Islet precursor cell (in vitro differentiated cells): ENCODE data around the gene DPEP1.

Experiments used
- DNase-seq: peaks from one replicate; pipeline ENCODE4 v3.0.0-alpha.2; 2018

Gene DPEP1

DNA sequence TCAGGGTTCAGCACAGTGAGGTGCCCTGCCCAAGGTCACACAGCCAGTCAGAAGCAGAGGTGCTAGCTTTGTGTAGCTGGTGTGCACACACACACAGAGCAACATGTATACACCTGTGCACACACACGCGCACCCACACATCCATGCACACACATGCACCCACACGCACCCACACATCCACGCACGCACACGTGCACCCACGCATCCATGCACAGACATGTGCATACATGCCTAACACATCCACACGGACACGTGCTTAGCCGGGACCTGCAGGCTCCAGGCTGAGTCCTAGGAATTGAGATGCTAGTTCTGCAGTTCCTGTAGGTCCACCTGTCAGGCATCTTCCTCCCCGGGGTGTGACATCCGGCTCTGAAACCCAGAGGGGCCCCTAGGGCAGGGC, 13.0 kb upstream of the DPEP1 start:
- DNase-seq, result no peak

DNA sequence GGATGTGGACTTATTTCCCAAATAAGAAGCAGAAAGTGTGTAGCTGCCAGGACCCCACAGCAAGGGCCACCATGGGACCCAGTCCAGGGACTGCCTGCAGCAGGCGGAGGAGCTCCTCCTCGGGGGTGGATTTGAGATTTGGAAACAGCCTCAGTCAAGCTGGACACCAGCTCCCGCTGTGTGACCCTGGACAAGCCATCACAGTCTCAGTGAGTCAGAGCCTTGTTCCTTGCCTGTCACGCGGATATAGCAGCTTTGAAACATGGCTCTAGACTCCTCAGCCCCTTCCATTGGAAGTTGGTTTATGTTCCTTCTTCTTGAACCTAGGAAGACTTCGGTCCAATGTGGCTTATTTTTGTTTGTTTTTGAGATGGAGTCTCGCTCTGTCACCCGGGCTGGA, 12.5 kb upstream of the DPEP1 start:
- DNase-seq, result no peak

DNA sequence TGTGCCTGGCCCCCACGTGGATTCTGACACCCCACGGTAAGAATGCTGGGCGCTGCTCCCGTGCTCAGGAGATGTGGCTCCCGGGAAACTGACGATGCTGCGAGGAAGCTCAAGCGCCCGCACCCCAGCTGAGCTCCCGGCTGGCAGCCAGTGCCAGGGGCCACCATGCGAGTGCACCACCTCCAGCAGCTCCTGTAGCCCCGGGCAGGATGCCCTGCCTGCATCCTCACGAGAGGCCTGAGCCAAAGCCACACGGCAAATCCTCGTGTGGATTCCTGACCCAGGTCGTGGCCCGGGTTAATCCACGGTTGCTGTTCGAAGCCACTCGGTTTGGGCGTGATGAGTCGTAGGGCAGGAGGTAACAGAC, 11.6 kb upstream of the DPEP1 start:
- DNase-seq, result no peak

DNA sequence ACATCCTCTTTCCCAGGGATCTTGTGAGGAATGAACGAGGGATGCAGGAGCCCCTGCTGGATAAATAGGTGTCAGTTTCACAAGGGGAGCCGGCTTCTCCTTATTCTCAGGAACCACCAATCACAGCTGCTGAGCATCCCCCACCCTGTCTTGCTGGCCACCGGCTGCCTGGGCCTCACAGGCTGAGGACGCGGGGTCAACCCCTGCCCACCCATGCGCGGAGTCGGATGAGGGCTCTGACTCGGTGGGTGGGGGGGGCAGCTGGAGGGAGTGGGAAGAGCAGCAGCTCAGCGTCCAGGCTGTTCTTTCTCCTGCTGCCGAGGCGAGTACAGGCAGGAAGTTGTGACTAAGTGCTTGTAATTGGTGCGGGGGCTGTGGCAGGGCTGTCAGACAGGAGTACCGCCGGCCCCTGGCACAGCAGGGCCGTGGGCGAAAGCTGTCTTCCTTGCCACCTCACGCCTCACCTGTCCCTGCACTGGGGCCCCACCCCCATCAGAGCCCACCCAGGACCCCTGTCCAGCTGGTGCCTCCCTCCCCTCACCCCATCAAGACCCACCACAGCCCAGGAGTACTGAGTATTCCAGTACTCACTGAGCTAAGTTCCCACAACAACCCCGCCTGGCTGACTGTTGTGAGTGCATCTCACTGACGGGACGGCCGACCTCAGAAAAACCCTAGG, 11.0 kb upstream of the DPEP1 start:
- peak; percentile 95 for DNase-seq

DNA sequence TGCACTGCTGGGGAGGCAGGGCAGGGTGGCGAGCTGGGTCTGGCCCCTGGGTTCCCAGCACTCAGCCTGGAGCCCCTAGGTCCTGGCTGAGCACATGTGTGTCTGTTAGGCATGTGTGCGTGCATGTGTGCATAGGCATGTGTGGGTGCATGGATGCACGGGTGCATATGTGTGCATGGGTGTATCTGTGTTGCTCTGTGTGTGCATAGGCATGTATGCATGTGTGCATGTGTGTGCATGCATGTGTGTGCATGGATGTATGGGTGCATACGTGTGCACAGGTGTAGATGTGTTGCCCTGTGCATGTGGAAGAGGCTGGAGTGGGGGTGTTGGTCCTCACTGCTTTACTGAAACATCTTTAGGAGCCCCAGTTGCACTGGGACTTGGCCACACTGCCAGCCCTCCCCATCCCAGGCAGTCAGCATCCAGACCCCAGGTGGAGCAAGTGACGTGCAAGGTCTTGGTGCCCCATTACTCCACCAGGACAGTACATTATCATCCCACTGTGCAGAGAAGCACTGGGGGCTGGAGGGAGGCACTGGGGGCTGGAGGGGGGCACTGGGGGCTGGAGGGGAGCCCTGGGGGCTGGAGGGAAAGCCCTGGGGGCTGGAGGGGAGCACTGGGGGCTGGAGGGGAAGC, 10.4 kb upstream of the DPEP1 start:
- no peak for DNase-seq

DNA sequence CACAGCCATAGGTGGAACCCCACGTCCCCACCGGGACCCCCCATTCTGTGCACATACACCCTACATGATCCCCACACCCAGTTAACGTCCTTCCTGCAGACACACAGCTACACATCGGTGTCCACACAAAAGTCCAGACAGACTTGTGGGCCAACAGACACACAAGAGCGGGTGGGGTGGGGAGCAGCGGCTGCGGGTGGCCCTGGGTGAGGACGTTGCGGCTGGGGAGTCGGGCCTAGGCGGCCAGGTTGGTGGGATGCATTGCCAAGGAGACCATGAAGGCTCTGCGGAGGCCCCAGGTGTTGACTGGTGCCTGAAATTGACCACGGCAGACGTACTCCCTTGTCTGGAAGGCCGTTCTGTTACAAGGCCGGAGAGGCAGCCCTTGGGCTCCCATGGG, 8.7 kb upstream of the DPEP1 start:
- no peak for DNase-seq

DNA sequence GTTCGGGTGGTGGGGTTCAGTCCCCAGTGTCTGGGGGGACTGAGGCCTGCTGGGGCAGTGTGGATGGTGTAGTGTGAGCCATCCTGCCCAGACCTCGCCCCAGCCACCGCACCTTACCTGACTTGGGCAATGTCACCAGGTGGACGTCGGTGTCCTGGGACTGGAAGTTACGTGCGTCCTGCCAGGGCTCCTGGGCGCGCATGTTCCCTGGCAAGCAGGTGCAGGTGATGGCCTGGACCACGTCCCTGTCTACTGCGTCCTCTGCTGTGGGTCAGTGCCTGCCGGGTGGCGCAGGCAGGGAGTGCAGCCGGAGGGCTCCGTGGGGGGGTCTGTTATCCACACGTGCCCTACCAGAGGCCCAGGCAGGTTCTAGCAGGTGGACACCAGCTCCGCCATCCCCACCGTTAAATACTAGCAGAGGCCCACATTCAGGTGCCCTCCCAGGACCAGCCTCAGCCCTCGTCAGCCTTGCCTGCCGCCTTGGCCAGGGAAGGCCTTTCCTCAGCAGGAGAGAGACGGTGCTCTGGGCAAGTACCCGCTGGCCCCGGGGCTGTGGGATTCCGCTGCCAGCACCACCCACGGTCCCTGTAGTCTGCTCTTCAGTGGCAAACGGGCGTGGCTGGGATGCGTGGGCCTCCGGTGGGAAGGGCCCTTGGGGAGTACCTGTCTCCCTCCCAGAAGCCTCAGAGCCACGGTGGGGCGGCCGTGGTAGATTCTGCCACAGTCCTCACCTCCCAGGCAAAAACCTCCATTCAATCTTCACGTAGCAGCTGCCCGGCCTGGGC, 8.1 kb upstream of the DPEP1 start:
- no peak for DNase-seq

DNA sequence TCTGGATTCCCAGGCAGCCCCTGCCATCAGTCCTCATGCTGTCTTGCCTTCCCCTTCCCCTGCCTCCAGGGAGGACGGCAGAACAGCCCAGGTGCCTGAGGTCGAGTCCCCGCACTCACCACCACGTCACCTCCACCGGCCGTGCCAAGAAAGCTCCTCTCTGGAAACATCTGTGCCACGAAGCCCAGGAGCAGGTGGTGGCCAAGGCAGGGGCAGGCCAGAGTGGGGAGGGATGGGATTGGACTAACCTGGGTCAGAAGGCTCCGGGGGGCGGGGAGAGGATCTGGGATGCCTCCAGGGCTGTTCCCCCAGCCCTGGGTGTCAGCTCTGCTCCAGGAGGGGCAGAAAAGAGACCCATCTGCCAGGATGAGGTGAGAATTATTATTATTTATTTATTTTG, 7.4 kb upstream of the DPEP1 start:
- DNase-seq, result no peak

DNA sequence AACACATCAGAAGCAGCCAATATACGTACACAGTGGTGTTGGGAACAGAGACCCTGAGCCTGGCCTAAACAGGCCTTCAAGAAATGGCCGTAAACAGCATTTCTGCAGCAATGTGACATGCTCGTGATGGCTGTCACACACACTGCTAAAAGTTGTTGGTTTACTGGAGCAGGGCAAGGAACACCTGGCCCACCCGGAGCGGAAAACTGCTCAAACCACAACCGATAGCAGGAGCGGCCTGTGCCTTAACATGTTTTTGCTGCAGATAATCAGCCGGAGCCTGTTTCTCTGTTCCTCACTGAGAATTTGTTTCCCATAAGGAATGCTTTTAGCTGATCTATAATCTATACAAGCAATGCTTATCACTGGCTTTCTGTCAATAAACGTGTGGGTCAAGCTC, 6.0 kb upstream of the DPEP1 start:
- no peak for DNase-seq

DNA sequence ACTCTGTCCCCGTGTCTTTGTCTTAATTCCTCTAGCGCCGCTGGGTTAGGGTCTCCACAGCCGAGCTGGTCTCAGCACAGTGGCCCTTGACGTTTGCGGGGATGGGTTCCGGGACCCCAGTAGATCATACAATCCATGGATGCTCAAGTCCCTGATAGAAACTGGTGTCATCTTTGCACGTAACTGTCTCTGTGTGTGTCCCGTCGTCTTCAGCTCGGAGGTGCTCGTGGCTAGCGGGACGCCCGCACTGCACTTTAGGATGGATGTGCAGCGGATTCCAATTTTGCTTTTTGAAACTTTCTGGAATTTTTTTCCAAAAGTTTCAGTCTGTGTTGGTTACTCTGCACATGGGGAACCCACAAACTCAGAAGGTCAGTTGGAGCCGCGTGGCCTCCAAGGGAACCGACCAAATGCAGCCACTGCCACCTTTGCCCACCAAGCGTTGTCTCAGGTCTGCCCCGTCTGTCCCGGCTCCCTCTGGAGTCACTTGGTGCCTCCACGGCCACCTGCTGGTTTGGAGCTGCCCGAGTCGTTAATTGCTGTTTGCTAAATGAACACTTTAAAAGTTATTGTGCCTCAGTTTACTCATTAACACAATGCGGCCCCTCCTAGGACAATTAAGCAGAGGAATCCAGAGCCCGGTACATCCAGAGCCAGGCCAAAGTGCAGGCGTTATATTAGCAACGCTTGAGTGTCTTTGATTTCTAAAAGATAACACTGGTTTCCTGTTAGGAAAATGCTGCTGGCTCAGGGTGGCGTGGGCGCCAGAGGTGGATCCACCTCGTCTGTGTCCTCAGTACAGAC, 5.3 kb upstream of the DPEP1 start:
- DNase-seq, result no peak

DNA sequence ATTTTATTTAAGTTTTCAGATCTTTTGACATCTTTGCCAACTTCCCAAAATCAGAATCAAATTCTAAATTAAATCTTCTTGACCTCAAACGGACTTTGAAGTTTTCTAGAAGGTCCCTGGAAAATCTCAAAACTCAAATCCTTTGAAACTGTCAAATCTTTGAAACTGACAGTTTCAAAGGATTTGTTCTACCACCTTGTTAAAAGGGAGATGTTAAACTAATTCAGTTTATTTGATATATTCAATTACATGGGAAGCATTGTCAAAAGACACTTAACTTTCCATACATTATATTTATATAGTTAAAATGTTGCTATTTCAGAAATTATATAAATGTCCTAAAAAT, 3.4 kb upstream of the DPEP1 start:
- DNase-seq, result no peak

DNA sequence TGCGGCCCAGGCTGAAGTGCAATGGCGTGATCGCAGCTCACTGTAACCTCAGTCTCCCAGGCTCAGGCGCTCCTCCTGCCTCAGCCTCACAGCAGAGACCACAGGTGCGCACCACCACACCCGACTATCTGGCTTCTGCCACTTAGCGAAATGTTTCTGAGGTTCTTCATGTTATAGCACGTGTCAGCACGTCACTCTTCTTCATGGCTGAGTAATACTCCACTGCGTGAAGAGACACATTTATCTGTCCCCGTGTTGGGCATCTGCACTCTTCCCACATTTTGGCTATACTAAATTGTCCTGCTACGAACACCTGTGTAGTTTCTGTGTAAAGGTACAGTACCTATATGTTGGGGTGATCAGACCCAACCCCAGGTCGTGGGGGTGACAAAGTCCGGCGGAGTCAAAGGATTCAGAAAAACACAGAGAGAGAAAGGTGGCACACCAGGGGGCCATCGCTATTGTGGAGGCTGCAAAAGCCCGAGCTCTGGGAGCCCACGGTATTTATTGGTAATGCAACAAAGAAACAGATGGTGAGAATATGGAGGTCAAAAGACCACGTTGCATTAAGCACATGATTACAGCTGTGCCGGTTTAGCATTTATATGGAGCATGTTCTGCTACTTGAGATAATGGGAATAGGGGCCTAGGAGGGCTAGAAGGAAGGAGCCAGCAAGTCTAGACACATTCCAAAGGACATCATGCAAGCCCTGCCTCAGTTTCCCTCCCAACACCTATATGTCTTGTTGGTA, 851 bp upstream of the DPEP1 start:
- no peak for DNase-seq

DNA sequence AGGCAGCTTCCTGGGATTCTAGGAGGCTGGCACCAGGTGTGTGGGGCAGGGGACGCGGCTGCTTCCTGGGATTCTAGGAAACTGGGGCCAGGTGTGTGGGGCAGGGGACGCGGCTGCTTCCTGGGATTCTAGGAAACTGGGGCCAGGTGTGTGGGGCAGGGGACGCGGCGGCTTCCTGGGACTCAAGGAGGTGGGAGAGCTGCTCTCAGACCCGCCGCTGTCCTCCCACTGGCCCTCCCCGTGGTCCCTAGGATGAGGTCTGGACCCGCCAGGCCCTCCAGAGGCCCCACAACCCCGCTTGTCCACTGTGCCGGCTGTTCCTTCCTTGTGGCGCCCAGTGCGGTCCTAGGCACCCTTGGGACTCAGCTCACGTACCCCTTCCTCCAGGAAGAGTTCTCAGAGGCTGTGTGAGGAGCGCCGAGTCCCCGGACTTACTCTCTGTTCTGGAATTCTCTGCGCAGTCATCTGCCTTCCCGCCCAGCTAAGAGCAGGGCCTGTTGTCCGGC, 565 bp downstream of the DPEP1 start:
- DNase-seq, result no peak

DNA sequence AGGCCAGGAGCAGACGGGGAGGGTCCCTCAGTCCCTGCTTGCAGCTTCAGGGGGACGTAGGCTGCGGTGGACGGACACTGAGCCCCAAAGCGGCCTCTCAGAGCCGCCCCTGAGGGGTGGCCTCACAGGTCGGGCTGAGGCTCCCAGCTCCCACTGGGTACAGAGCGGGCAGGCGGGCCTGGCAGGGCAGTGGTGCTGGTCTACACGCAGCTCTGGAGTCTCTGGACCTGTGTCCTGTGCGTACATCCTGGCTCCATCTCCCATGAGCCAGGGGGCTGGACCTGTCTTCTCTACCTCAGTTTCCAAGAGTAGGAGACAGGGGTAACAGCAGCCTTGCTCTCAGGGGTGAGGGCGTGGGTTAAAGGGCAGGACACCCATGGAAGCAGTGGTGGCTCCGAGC, 1.7 kb downstream of the DPEP1 start:
- no peak for DNase-seq

DNA sequence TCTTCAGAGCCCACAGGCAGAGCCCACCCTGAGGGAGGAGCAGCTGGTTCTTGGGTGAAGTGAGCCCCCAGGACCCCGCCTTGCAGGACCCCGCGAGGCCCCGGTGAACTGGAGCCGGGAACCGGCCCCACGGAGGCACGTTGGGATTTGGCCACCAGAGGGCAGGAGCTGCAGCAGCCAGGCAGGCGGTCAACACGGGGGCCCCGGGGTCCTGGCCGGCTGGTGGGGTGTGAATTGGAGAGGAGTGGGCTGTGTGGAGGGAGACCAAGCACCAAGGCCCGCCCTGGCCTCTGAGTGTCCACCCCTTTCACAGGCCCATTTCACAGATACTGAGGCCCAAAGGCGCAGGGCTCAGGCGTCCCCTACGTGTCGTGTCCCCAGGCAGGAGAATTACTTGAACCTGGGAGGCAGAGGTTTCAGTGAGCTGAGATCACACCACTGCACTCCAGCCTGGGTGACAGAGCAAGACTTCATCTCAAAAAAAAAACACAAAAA, 2.2 kb downstream of the DPEP1 start:
- DNase-seq, result peak; percentile 74

DNA sequence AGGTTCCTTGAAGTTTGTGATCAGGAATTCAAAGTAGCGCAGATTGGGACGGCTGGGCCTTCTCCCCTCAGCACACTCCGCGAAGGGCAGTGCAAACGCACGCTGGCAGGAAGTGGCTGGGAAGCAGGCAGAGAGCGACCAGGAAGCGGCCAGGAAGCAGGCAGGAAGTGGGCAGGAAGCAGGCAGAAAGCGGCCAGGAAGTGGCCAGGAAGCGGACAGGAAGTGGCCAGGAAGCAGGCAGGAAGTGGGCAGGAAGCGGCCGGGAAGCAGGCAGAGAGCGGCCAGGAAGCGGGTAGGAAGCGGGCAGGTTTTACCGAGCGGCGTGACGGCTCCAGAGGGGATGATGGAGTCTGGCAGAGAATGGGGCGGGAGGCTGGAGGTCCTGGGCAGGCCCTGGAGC, 3.2 kb downstream of the DPEP1 start:
- no peak for DNase-seq

DNA sequence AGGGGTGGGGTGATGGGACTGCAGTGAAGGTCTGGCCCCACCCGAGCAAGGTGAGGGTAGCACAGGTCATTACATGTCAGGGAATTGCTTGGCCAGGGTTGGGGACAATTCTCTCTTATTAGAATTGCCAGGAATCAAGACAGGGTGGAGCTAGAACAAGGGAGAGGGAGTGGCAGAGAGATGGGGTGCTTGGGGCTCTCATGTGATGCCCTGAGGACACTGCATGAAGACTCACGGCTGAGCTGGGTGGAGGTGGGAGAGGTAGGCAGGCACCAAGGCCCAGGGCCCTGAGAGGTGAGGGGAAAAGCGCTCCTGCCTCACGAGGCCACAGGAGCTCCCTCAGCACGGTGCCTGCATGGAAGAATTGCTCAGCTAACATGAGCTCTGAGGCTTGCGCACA, 3.6 kb downstream of the DPEP1 start:
- no peak for DNase-seq

DNA sequence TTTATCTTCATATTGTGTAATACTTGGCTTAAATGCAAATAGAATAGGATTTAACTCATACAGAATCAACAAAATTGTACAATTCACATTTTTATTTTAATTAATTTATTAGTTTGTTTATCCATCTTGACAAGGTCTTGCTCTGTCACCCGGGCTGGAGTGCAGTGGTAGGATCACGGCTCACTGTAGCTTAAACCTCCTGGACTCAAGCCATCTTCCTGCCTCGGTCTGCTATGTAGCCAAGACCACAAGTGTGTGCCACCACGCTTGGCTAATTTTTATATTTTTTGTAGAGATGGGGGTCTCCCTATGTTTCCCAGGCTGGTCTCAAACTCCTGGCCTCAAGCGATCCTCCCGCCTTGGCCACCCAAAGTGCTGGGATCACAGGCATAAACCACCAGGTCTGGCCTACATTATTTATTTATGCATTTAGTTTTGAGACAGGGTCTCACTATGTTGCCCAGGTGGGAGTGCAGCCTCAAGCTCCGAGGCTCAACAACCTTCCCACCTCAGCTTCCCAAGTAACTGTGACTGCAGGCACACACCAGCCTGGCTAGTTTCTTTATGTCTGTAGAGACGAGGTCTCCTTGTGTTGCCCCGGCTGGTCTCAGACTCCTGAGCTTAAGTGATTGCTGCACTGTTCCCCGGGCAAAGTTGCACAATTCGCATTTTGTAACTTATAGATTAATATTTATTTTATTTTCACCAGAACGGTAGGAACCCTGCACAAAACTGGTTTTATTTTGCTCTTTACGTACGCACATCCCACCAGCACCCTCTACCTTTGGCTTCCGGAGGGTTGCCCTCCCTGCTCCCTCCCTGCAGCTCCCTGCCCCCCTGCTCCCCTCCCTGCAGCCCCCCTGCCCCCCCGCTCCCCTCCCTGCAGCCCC, 4.9 kb downstream of the DPEP1 start:
- DNase-seq, result no peak

DNA sequence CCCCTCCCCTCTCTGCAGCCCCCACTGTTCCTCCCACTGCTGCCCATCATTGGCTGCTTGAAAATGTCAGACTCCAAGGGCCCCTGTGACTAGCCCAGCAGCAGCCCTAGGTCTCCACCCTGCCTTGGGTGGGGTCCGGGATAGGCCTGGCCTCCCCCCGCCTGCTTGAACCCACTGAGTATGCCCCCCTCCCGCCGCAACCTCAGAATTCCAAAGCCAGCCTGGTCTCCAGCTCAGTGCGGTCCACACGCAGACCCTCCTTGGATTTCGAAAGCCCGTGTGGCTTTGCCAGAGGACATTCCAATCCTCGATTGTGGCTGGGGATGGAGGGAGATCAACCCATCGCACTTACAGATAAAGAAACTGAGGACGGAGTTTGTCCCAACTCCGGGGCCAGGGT, 6.4 kb downstream of the DPEP1 start:
- DNase-seq, result no peak

DNA sequence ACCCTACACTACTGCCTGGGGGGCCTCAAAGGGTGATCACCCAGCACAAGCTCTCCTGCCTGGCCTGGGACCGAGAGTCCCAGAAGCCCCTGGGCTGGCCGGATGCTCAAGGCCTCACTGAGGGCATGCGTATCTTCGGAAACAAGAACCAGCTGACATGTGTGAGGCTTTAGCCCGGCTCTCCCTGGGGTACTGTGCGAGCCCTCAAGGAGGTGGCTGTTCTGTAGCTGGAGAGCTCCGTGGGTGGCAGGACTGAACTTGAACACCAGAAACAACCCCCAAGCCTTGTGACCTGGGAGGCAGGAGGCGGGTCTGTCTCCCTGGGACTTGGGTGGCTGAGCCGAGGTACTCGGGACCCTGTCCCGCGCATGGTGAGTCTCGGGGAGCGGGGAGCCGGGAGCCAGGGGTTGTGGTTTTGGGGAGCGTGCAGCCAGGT, 7.0 kb downstream of the DPEP1 start:
- no peak for DNase-seq

DNA sequence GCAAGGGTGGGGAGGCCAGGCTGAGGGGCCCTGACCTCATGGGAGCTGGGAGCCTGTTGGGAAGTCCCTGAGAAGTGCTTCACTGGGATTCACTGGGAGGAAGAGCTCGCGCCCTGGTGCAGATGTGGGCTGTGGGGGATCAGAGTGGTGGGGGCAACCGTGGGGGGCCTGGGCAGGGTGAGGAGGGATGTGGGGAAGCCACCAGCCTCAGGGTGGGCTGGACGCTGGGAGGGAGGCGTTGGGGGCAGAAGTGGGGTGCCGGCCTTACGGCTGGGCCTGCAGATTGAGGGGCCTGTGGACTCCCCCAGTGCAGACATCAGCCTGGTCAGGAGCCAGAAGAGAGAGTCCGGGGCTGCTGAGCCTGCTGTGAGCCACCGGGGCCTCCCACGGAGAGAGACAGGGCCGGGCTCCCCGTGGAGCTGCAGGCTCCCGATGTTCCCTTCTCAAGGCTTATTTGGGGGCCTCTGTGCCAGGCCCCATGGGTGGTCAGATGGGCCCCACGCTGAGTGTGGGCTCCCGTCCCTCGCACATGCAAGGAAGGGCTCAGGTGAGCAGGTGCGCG, 7.8 kb downstream of the DPEP1 start:
- DNase-seq, result no peak
